Esophagus mucosa (tissue), 1 donor: ENCODE data around the gene FAM89B. TPM values are rescaled to one million over a fixed set of nuclear protein-coding genes. Genes with fewer than 3 reads are reported as not detected.
A peak's percentile ranks its signal among the peaks of the same experiment; 100 is the strongest.

ENCODE experiments used
- ATAC-seq: fragments of 200-7000 bp; cut with Tn5 transposase; one replicate; pipeline ENCODE4 v1.9.1; 2020
- total RNA-seq: library from RNA; stranded (reverse); gene quantifications from one replicate; pipeline ENCODE4 v1.2.4, GENCODE V29; 2023
- donor health status: DM: yes; HTN: yes; CAD: no.

The FAM89B gene
- total RNA-seq, 1 donor from 2014 or later: 25.9 TPM

DNA sequence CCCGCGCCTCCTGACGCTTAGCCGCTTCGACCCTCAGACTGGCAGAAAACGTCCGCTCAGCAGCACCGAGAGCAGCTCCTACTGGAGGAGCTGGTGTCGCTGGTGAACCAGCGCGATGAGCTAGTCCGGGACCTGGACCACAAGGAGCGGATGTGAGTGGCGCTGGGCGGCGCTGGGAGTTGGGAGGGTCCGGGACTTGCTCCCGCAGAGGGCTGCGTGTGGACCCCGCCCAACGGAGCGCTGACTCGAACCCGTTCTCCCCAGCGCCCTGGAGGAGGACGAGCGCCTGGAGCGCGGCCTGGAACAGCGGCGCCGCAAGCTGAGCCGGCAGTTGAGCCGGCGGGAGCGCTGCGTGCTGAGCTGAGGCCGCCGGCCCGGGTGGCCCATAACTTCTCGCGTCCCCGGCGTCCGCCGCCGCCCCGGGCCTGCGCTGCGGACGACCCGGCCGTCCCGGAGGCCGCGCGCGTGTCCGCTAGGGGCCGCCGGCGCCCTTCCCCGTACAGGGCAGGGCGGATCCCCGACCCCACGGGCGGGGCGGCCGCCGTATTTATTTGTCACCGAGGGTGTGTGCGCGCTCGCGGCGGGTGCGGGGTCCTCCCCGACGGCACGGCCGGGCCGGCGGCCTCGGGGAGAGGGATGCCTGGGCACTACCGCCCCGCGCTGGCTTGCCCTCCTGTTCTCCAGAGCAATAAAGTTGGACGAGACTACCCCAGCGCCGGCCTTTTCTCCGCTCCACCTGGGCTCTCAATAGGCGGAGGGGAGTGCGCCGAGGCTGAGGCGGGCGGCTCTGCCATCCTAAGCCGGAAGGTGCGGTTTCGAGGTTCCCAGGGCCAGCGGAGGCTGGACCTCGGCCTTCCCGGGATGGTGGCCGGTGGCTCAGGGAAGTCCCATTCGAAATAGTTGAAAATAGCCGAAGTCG is 19.9 kb downstream of the FAM89B start:
- peak; percentile 12 for ATAC-seq

GRCh38 chr11:65592858-65593517 is 20.6 kb downstream of the FAM89B start:
- ATAC-seq: peak; percentile 55

DNA sequence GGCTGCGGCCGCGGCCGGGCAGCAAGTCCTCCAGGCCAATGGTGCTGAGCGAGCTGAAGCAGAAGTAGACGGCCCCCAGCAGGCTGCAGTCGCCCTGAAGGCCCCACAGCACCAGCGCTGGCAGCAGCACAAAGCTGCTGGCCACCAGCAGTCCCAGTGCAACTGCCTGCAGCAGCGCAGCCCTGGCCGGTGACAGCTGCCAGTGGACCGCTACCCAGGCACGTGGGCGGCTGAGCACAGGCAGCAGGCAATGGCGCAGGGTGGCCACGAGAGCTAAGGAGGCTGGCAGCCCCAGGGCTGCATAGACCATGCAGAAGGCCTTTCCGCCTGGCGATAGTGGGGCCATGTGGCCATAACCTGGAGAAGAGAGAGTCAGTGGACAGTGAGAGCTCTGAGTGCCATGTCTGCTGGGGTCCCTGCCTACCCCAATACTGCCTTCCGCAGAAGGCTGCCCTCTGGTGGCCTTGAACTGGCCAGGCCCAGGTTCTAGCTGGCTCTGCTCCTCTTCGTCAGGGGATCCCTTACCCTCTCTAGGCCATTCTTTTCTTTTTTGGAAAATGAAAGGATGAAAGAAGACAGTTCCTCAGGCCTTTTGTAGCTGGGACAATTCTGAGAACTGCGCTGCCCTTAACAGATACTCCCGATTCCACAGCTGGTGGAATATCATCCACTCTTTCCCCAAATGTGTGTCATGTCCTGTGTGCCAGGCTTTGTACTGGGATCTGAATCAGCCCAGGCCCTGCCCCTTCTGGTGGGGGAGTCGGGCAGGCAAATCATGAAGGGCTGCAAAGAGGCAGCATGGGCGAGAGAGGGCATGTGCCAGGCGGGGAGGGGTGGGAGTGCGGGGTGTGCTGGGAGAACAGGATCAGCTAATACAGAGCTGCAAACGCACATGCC is 21.4 kb downstream of the FAM89B start:
- ATAC-seq: peak; percentile 10

DNA sequence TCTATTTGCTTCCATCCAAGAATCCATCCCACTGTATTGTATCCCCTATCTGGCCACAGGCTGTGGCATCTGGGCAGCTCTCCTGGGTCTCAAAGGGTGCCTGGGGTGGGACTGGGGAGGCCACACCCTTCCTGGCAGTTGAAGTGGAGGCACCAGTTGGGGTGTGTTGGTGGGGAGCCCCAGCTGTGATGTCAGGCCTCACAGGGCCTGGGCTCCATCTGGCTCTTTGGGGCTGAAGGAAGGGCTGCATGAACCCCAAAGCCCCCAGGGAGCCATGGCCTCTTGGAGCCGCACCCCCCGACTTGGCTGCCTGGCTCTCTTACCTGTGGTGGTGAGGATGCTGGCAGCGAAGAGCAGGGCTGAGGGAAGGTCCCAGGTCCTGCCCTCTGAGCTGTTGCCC is 22.8 kb downstream of the FAM89B start:
- peak; percentile 60 for ATAC-seq

GRCh38 chr11:65595543-65596281 is 23.4 kb downstream of the FAM89B start, which contains the start of gene KCNK7:
Gene KCNK7, minus strand, starts transcription at chr11:65595800. Its CDS starts 28 bp downstream, at chr11:65595772.
- peak; percentile 53 for ATAC-seq

- no peak for ATAC-seq
Observed at GRCh38 chr11:65596520-65596919, 24.2 kb downstream of the FAM89B start.

DNA sequence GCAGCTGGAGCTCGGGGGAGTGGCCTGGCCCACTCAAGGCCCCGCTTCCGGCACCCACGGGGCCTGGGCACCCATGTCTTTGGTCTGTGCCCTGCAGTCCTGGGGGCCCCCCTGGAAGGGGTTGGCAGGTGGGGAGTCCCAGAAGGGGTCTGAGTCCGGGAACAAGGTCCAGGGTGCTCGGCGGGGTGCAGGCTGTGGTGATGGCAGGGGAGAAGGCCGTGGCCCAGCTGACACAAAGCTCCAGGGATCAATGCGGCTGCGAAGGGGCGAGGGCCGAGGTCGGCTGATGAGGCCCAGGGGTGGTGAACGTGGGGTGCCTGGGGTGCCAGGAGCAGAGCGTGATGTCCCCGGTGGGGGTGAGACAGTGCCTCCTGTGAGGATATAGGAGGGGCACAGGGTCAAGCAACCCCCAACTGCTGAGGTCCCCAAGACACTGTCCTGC is 25.9 kb downstream of the FAM89B start:
- ATAC-seq: no peak

- ATAC-seq: no peak
Observed at GRCh38 chr11:65599216-65599954, 27.0 kb downstream of the FAM89B start.

GRCh38 chr11:65599955-65600246 is 27.6 kb downstream of the FAM89B start:
- no peak for ATAC-seq

- ATAC-seq: no peak
Observed at GRCh38 chr11:65604258-65604657, 31.9 kb downstream of the FAM89B start.

DNA sequence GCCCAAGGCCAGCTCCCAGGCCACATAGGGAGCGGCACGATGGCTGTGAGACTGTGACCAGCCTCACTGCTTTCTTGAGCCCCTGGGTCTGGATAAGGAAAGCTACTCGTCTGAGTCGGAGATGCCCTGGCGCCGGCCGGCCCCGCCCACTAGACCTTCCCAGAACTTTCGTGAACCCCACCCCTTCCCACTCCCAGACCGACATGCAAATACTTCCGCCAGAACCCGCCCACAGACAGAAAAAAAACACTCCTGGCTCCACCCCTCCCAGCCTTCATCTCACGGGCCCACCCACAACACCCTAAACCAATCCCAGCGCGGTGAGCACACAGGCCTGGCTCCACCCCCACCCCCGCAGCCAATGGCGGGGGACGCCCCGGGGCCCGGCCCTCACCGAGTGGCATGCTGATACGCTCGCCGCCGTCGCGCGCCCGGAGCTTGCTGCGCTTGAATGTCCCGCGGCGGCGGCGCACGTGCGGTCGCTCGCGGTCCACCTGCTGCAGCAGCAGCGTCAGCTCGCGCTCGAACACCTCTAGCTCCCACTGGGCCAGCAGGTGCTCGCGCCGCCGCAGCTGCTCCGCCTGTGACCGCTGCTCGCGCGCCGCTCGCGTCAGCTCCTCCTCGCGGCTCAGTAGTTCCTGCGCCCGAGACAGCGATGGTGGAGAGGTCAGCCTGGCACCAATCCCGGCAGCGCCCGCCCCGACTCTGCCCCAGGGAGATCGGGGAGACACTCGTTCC is 34.7 kb downstream of the FAM89B start:
- ATAC-seq: peak; percentile 94

- ATAC-seq: no peak
Observed at GRCh38 chr11:65607614-65608426, 35.5 kb downstream of the FAM89B start.

- no peak for ATAC-seq
Observed at GRCh38 chr11:65609229-65609628, 36.9 kb downstream of the FAM89B start.

- no peak for ATAC-seq
Observed at GRCh38 chr11:65609665-65610064, 37.3 kb downstream of the FAM89B start.

GRCh38 chr11:65610404-65610803 is 38.1 kb downstream of the FAM89B start:
- ATAC-seq: no peak

DNA sequence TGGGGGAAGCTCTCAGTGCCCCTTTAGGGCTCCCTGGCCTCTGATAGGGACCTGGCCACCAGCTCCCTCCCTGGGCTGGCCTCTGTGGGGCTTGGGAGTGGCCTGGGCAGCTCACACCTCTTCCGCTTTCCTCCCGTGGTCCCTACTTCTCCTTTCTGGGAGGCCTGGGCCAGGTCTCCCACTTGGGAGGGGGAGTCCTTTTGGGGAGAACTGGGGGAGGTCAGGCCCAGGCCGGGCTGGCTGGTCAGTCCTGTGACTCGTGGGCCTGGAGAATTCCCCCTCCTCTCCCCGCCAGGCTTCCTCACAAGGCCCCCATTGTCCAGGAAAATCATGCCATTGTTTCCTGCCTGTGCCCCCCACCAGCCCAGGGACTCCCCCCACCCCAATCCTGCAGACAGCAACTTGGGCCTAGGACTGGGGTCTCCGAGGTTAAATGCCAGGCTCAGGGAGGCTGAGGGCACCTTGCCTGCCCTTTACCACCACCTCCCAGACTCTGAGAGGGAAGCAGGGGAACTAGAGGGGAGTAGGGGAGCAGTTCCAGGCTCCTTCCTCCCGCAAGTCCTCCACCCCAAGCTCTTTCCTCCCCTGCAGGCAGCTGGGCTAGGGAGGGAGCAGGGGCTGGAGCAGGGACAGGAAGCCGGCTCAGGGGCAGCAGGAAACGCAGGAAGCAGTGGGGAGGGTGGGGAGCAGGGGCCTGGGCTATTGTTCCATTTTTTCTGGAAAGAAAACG is 38.9 kb downstream of the FAM89B start:
- ATAC-seq: no peak

GRCh38 chr11:65611758-65612603 is 39.6 kb downstream of the FAM89B start:
- no peak for ATAC-seq

DNA sequence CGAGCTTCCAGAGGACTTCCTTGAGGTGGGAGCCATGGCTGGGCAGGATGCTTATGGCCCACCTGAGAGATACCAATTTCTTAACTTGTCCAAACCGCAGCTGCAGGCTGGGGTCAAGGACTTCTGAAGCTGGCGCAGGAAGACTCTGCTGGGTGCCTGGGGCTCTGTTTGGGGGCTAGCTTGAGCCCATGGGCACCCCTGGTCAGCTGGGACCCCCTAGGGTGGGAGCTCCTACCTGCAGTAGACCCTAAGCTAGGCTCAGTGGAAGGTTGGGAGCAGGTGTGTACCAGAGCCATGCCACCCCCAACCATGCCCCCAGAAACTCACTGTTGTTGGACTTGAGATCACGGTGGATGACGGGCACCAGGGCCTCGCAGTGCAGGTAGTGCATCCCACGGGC is 40.4 kb downstream of the FAM89B start:
- no peak for ATAC-seq
